Thymus (tissue), 11 donors: ENCODE measurements around the gene CDRT4. TPM values are rescaled to one million over a fixed set of nuclear protein-coding genes. Genes with fewer than 3 reads are reported as not detected.

Experiments
- DNase-seq, 9 donors: peaks; one replicate each; pipeline ENCODE4 v3.0.0-alpha.2; 2013; ENCODE audit warnings: low spot score in 9 of 9, low read depth in 6 of 9, missing footprints in 1 of 9
- H3K27ac ChIP-seq, 2 donors: one replicate each; pipeline ENCODE4 v1.5.1; 2013; ENCODE audit warnings: control low read depth in 1 of 2, low read depth in 1 of 2, low read length in 1 of 2, mild to moderate bottlenecking in 1 of 2, moderate library complexity in 1 of 2
- H3K27me3 ChIP-seq, 2 donors: one replicate each; pipeline ENCODE4 v1.5.1; 2013; ENCODE audit warnings: low read length in 1 of 2; ENCODE audit not compliant: control insufficient read depth in 2 of 2, insufficient read depth in 1 of 2
- H3K36me3 ChIP-seq, 2 donors: one replicate each; pipeline ENCODE4 v1.5.1; 2013; ENCODE audit warnings: low read length in 1 of 2, mild to moderate bottlenecking in 1 of 2, moderate library complexity in 1 of 2; ENCODE audit not compliant: control insufficient read depth in 2 of 2, insufficient read depth in 2 of 2
- H3K4me1 ChIP-seq, 2 donors: one replicate each; pipeline ENCODE4 v1.5.1; 2013; ENCODE audit warnings: low read length in 2 of 2; ENCODE audit not compliant: control insufficient read depth in 2 of 2, insufficient read depth in 2 of 2
- H3K4me3 ChIP-seq, 2 donors: one replicate each; pipeline ENCODE4 v1.5.1; 2013; ENCODE audit warnings: low read length in 2 of 2, control low read depth in 1 of 2, mild to moderate bottlenecking in 1 of 2
- H3K9me3 ChIP-seq, 2 donors: one replicate each; pipeline ENCODE4 v1.5.1; 2013; ENCODE audit warnings: low read length in 1 of 2, mild to moderate bottlenecking in 1 of 2; ENCODE audit not compliant: control insufficient read depth in 2 of 2, insufficient read depth in 1 of 2
- WGBS: extraction: QIAGEN DNeasy Blood & Tissue Kit; methylation state at CpG from one replicate; pipeline ENCODE4 v1.1.7; 2013; 5-methylcytosine and 5-hydroxymethylcytosine counted together
- polyA plus RNA-seq: library from polyadenylated mRNA; stranded (reverse); fragments of 200-250 nt; gene quantifications from one replicate; pipeline ENCODE4 v1.2.3, GENCODE V29; 2013
- total RNA-seq: library from RNA; stranded (reverse); fragments of 120-200 nt; gene quantifications from one replicate; pipeline ENCODE4 v1.2.4, GENCODE V29; 2013
- donor health status: healthy.

The CDRT4 gene
- total and polyA plus RNA-seq, 2 donors, result 1.5 to 25.4 TPM

- Histone ChIP-seq H3K27ac (no peak overlapping the region), H3K36me3 (peaks cover 0 to 5% of the 10 kb centered on the region in 2 donors), H3K9me3 (no peaks in the 10 kb centered on the region), H3K4me3 (no peak overlapping the region), H3K4me1 (no peaks in the 10 kb centered on the region), H3K27me3 (no peaks in the 10 kb centered on the region)
- no peak for DNase-seq
- 74% methylated on average over 4 of the region's 4 CpGs for WGBS
Measured at GRCh38 chr17:15483431-15483830, 16.0 kb upstream of the CDRT4 start.

- Histone ChIP-seq H3K9me3 (no peaks in the 10 kb centered on the region), H3K27me3 (no peaks in the 10 kb centered on the region), H3K27ac (no peak overlapping the region), H3K36me3 (peaks cover 0 to 5% of the 10 kb centered on the region in 2 donors), H3K4me1 (no peaks in the 10 kb centered on the region), H3K4me3 (no peak overlapping the region)
- WGBS, result 90% methylated on average over 6 of the region's 6 CpGs
- DNase-seq, result no peak
Measured at GRCh38 chr17:15482476-15482875, 15.1 kb upstream of the CDRT4 start.

- WGBS, result 98% methylated on average over 6 of the region's 6 CpGs
- no peak for DNase-seq
- Histone ChIP-seq H3K9me3 (no peaks in the 10 kb centered on the region), H3K27ac (no peak overlapping the region), H3K27me3 (no peaks in the 10 kb centered on the region), H3K36me3 (peaks cover 0 to 5% of the 10 kb centered on the region in 2 donors), H3K4me1 (no peaks in the 10 kb centered on the region), H3K4me3 (no peak overlapping the region)
Measured at GRCh38 chr17:15481481-15481880, 14.1 kb upstream of the CDRT4 start.

DNA sequence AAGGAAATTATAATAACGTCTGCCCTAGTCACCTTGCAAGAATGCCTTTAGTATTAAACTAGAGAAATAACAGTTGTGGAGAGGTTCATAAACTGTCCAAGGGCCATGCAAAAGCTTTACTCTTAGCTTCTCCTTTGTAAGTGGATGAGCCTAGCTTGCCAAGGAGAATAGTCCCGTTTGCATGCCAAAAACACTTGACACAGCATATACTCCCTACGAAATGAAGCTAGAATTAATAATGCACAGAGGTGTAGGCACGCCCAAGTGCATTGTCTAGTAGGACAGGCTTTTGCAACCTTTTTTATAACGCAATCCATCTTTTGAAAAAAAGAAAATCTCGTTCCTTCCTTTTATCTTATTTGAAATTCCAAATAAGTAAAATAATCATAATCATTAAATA is 12.8 kb upstream of the CDRT4 start:
- Histone ChIP-seq H3K27ac (no peak overlapping the region), H3K9me3 (no peaks in the 10 kb centered on the region), H3K4me3 (no peak overlapping the region), H3K36me3 (peaks cover 0 to 5% of the 10 kb centered on the region in 2 donors), H3K4me1 (no peaks in the 10 kb centered on the region), H3K27me3 (no peaks in the 10 kb centered on the region)
- DNase-seq, result no peak
- 94% methylated on average over 6 of the region's 6 CpGs for WGBS

DNA sequence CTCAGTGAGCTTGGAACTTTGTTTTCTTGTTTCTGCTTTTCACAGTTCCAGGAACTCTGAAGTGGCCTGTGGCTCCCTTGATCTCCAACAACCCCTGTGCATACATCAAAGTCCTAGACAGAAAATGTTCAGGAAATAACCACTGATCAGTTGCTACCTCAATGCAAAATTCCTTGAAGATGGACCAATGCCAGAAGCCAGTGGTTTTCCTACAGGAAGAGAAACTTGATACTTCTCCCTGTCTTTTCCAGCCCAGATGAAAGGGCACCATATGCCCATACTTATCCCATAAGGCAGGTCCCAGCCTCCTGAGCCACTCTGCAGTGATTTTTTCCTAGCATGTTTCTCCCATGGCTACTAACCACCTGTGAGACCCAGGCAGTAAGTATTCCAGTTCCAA is 12.3 kb upstream of the CDRT4 start:
- Histone ChIP-seq H3K4me3 (no peak overlapping the region), H3K4me1 (no peaks in the 10 kb centered on the region), H3K27ac (no peak overlapping the region), H3K27me3 (no peaks in the 10 kb centered on the region), H3K36me3 (peaks cover 0 to 5% of the 10 kb centered on the region in 2 donors), H3K9me3 (no peaks in the 10 kb centered on the region)
- no peak for DNase-seq

DNA sequence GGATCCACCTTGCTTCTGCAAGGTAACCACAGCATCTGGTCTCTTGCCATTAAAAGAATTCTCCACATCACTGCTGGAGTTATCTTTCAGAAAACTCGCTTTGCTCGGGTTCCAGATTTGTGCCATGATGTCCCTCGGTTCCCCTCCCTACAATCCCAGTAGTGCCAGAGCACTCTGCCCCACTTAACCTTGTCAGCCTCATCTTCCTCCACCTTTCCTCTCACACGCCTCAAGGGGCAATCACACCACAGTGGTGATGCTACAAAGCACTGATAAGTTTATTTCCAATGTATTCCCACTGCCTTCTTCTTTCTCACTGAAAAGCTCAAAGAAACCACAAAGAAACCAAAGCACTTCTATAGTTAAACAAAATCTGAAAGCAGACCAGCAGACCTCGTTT is 11.4 kb upstream of the CDRT4 start:
- H3K4me1 ChIP-seq, result no peaks in the 10 kb centered on the region
- peaks cover 0 to 5% of the 10 kb centered on the region in 2 donors for H3K36me3 ChIP-seq
- H3K4me3 ChIP-seq, result no peak overlapping the region
- WGBS, result 72% methylated on average over 5 of the region's 5 CpGs
- no peak overlapping the region for H3K27ac ChIP-seq
- H3K9me3 ChIP-seq, result no peaks in the 10 kb centered on the region
- no peak for DNase-seq
- H3K27me3 ChIP-seq, result no peaks in the 10 kb centered on the region

GRCh38 chr17:15475631-15476354 is 8.4 kb upstream of the CDRT4 start:
- Histone ChIP-seq H3K27ac (no peak overlapping the region), H3K4me3 (no peak overlapping the region), H3K36me3 (no peaks in the 10 kb centered on the region), H3K27me3 (no peaks in the 10 kb centered on the region), H3K9me3 (no peaks in the 10 kb centered on the region), H3K4me1 (no peaks in the 10 kb centered on the region)
- 99% methylated on average over 8 of the region's 8 CpGs for WGBS
- DNase-seq, result no peak

GRCh38 chr17:15472891-15473290 is 5.5 kb upstream of the CDRT4 start:
- no peak overlapping the region for H3K27ac ChIP-seq
- DNase-seq, result no peak
- 65% methylated on average over 3 of the region's 3 CpGs for WGBS
- no peak overlapping the region for H3K4me3 ChIP-seq
- no peaks in the 10 kb centered on the region for H3K36me3 ChIP-seq
- H3K27me3 ChIP-seq, result no peaks in the 10 kb centered on the region
- no peaks in the 10 kb centered on the region for H3K9me3 ChIP-seq
- H3K4me1 ChIP-seq, result no peaks in the 10 kb centered on the region

- WGBS, result 70% methylated on average over 7 of the region's 7 CpGs
- H3K27ac ChIP-seq, result no peak overlapping the region
- H3K4me3 ChIP-seq, result no peak overlapping the region
- H3K9me3 ChIP-seq, result no peaks in the 10 kb centered on the region
- H3K36me3 ChIP-seq, result no peaks in the 10 kb centered on the region
- no peak for DNase-seq
- no peaks in the 10 kb centered on the region for H3K4me1 ChIP-seq
- no peaks in the 10 kb centered on the region for H3K27me3 ChIP-seq
Measured at GRCh38 chr17:15470536-15470935, 3.1 kb upstream of the CDRT4 start.
